ENCODE measurements around the gene MOCS1.

DNA sequence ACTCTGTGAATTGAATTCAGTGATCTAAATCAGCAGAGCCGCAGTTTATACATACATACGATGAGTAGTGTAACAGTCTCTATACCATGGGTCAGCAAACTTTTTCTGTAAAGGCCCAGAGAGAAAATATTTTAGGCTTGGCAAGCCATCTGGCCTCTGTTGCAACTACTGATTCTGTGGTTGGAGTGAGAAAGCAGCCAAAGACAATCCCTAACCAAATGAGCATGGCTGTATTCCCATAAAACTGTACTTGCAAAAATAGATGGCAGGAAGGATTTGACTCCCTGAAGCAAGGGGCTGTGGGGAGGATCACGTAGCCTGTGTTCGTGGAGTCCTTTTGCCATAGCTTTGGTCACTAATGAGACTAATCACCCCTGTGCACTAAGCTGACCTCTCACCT, 17.9 kb upstream of the MOCS1 start:
- TF ChIP-seq, protein P1, sequence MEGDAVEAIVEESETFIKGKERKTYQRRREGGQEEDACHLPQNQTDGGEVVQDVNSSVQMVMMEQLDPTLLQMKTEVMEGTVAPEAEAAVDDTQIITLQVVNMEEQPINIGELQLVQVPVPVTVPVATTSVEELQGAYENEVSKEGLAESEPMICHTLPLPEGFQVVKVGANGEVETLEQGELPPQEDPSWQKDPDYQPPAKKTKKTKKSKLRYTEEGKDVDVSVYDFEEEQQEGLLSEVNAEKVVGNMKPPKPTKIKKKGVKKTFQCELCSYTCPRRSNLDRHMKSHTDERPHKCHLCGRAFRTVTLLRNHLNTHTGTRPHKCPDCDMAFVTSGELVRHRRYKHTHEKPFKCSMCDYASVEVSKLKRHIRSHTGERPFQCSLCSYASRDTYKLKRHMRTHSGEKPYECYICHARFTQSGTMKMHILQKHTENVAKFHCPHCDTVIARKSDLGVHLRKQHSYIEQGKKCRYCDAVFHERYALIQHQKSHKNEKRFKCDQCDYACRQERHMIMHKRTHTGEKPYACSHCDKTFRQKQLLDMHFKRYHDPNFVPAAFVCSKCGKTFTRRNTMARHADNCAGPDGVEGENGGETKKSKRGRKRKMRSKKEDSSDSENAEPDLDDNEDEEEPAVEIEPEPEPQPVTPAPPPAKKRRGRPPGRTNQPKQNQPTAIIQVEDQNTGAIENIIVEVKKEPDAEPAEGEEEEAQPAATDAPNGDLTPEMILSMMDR (conservative IDR thresholded peaks at IDR 0.05 in 1 of 2, IDR thresholded peaks at IDR 0.05 in 1 of 2; ENCODE audit: low read depth in 1 of 2, low read length in 2 of 2): no peak
- TF ChIP-seq EZH2 (IDR thresholded peaks at IDR 0.05; ENCODE audit: low read length, missing control alignments): no peak
